Type B pancreatic cell (in vitro differentiated cells): ENCODE measurements around the gene RNF180. TPM values are rescaled to one million over a fixed set of nuclear protein-coding genes. Genes with fewer than 3 reads are reported as not detected.
"Not testable (repeated sequence)": the region's sequence is repeated elsewhere in the genome, so short reads cannot be mapped to it uniquely, and the experiment has no call there.

ENCODE experiments used
- DNase-seq: peaks from one replicate; pipeline ENCODE4 v3.0.0; 2021; ENCODE audit warnings: mixed read lengths; ENCODE audit not compliant: unreplicated experiment; ENCODE audit errors: extremely low spot score
- H3K27ac Mint-ChIP-seq: 2 replicates; pipeline ENCODE4 v1.8.0; 2021; ENCODE audit warnings: mild to moderate bottlenecking, mixed read lengths
- H3K27me3 Mint-ChIP-seq: 2 replicates; pipeline ENCODE4 v1.8.0; 2021; ENCODE audit warnings: mixed read lengths
- H3K36me3 Mint-ChIP-seq: 2 replicates; pipeline ENCODE4 v1.8.0; 2021; ENCODE audit warnings: mixed read lengths
- H3K4me1 Mint-ChIP-seq: one replicate; pipeline ENCODE4 v1.8.0; 2021; ENCODE audit warnings: mixed read lengths; ENCODE audit not compliant: unreplicated experiment
- H3K4me3 Mint-ChIP-seq: 2 replicates; pipeline ENCODE4 v1.8.0; 2021; ENCODE audit warnings: mild to moderate bottlenecking, mixed read lengths
- H3K9me3 Mint-ChIP-seq: 2 replicates; pipeline ENCODE4 v1.8.0; 2021; ENCODE audit warnings: mixed read lengths
- total RNA-seq: library from RNA; stranded (reverse); gene quantifications from 2 replicates; pipeline ENCODE4 v1.2.1, GENCODE V29; 2021; ENCODE audit warnings: low replicate concordance
- TF ChIP-seq, protein P1 (sequence below): fragments of 200-600 bp; sonication (generic); conservative IDR thresholded peaks from 2 replicates; pipeline ENCODE4 v1.5.0; 2021; ENCODE audit warnings: antibody characterized with exemption, mild to moderate bottlenecking

Gene RNF180
- total RNA-seq, 1 donor from 2014 or later: 3.9 TPM

GRCh38 chr5:64286381-64286780 lies 120.7 kb downstream of the RNF180 start:
- Mint-ChIP-seq H3K9me3 (peaks cover 9% of the 10 kb centered on the region), H3K27me3 (no peaks in the 10 kb centered on the region), H3K27ac (no peak overlapping the region), H3K4me3 (no peak overlapping the region), H3K4me1 (no peaks in the 10 kb centered on the region), H3K36me3 (no peaks in the 10 kb centered on the region)
- TF ChIP-seq, protein P1, sequence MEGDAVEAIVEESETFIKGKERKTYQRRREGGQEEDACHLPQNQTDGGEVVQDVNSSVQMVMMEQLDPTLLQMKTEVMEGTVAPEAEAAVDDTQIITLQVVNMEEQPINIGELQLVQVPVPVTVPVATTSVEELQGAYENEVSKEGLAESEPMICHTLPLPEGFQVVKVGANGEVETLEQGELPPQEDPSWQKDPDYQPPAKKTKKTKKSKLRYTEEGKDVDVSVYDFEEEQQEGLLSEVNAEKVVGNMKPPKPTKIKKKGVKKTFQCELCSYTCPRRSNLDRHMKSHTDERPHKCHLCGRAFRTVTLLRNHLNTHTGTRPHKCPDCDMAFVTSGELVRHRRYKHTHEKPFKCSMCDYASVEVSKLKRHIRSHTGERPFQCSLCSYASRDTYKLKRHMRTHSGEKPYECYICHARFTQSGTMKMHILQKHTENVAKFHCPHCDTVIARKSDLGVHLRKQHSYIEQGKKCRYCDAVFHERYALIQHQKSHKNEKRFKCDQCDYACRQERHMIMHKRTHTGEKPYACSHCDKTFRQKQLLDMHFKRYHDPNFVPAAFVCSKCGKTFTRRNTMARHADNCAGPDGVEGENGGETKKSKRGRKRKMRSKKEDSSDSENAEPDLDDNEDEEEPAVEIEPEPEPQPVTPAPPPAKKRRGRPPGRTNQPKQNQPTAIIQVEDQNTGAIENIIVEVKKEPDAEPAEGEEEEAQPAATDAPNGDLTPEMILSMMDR: no peak
- DNase-seq: no peak

GRCh38 chr5:64288496-64288895 lies 122.9 kb downstream of the RNF180 start:
- H3K27me3 Mint-ChIP-seq, H3K4me3 Mint-ChIP-seq, H3K9me3 Mint-ChIP-seq, H3K4me1 Mint-ChIP-seq, H3K27ac Mint-ChIP-seq, DNase-seq, H3K36me3 Mint-ChIP-seq: not testable (repeated sequence)

GRCh38 chr5:64292611-64293215 lies 127.1 kb downstream of the RNF180 start:
- no peaks in the 10 kb centered on the region for H3K36me3 Mint-ChIP-seq
- H3K27me3 Mint-ChIP-seq: no peaks in the 10 kb centered on the region
- H3K9me3 Mint-ChIP-seq: peaks cover 4% of the 10 kb centered on the region
- H3K27ac Mint-ChIP-seq: no peak overlapping the region
- no peak overlapping the region for H3K4me3 Mint-ChIP-seq
- no peak for DNase-seq
- TF ChIP-seq, protein P1: no peak
- no peaks in the 10 kb centered on the region for H3K4me1 Mint-ChIP-seq

- Mint-ChIP-seq H3K27me3 (no peaks in the 10 kb centered on the region), H3K4me1 (no peaks in the 10 kb centered on the region), H3K9me3 (no peaks in the 10 kb centered on the region), H3K27ac (no peak overlapping the region), H3K4me3 (no peak overlapping the region), H3K36me3 (no peaks in the 10 kb centered on the region)
- TF ChIP-seq, protein P1: no peak
- DNase-seq: no peak
Measured at GRCh38 chr5:64295101-64295500, 129.5 kb downstream of the RNF180 start.

- Mint-ChIP-seq H3K27me3 (no peaks in the 10 kb centered on the region), H3K27ac (no peak overlapping the region), H3K36me3 (no peaks in the 10 kb centered on the region)
Measured at GRCh38 chr5:64298586-64298985, 132.9 kb downstream of the RNF180 start.

DNA sequence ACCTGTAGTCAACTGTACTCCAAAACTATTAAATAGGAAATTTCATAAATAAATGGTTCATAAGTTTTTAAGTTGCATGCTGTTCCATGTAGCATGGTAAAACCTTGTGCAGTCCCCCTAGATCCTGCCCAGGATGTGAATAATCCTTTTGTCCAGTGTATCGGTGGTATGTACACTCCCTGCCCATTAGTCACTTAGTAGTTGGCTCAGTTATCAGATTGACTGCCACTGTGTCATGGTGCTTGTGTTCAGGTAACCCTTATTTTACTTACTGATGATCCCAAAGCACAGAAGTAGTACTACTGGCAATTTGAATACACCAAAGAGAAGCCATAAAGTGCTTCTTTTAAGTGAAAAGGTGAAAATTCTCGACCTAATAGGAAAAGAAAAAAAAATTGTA lies 134.2 kb downstream of the RNF180 start:
- Mint-ChIP-seq H3K27ac (no peak overlapping the region), H3K36me3 (no peaks in the 10 kb centered on the region), H3K4me1 (no peaks in the 10 kb centered on the region), H3K4me3 (no peak overlapping the region), H3K27me3 (no peaks in the 10 kb centered on the region), H3K9me3 (no peaks in the 10 kb centered on the region)
- no peak for DNase-seq
- TF ChIP-seq, protein P1: no peak

More at GRCh38 chr5:64298586-64298985, 132.9 kb downstream of the RNF180 start:
- DNase-seq: no peak
- no peaks in the 10 kb centered on the region for H3K4me1 Mint-ChIP-seq
- TF ChIP-seq, protein P1: no peak
- H3K9me3 Mint-ChIP-seq: no peaks in the 10 kb centered on the region
- no peak overlapping the region for H3K4me3 Mint-ChIP-seq
